OCI-LY1 (cell line): ENCODE data around the gene TDRD5.

Experiments
- H2AFZ ChIP-seq: fragments of 200-600 bp; sonication (generic), shearing (Covaris generic); 2 replicates; pipeline ENCODE4 v1.6.0; 2014; ENCODE audit warnings: antibody characterized with exemption, mild to moderate bottlenecking, low read length
- H3F3A ChIP-seq: fragments of 200-600 bp; sonication (generic), shearing (Covaris generic); 2 replicates; pipeline ENCODE4 v1.6.0; 2014; ENCODE audit warnings: mild to moderate bottlenecking, antibody characterized with exemption, low read length, moderate library complexity; ENCODE audit not compliant: insufficient read depth
- H3K27ac ChIP-seq: fragments of 200-600 bp; sonication (generic); 2 replicates; pipeline ENCODE4 v1.5.1; 2014; ENCODE audit warnings: low read length, mixed run types, mild to moderate bottlenecking, low read depth; ENCODE audit not compliant: poor library complexity, severe bottlenecking
- H3K27me3 ChIP-seq: fragments of 200-600 bp; sonication (generic); 2 replicates; pipeline ENCODE4 v1.6.0; 2014; ENCODE audit warnings: antibody characterized with exemption, mild to moderate bottlenecking, low read length, moderate library complexity; ENCODE audit not compliant: insufficient read depth
- H3K36me3 ChIP-seq: fragments of 200-600 bp; sonication (generic); 2 replicates; pipeline ENCODE4 v1.6.1; 2014; ENCODE audit warnings: mild to moderate bottlenecking, antibody characterized with exemption, low read length, moderate library complexity, mixed read lengths; ENCODE audit not compliant: insufficient read depth
- H3K4me1 ChIP-seq: fragments of 200-600 bp; sonication (generic); 2 replicates; pipeline ENCODE4 v1.5.1; 2014; ENCODE audit warnings: mild to moderate bottlenecking, low read length, moderate library complexity; ENCODE audit not compliant: insufficient read depth, severe bottlenecking
- H3K4me2 ChIP-seq: fragments of 200-600 bp; sonication (generic), shearing (Covaris generic); 2 replicates; pipeline ENCODE4 v1.6.1; 2014; ENCODE audit warnings: low read length
- H3K4me3 ChIP-seq: fragments of 200-600 bp; sonication (generic); 2 replicates; pipeline ENCODE4 v1.5.1; 2014; ENCODE audit warnings: low read length, low read depth, mild to moderate bottlenecking, mixed read lengths; ENCODE audit not compliant: poor library complexity, severe bottlenecking
- H3K79me2 ChIP-seq: fragments of 200-600 bp; shearing (Covaris generic); 2 replicates; pipeline ENCODE4 v1.6.1; 2016; ENCODE audit warnings: mixed run types, low read length, mixed read lengths; ENCODE audit not compliant: insufficient read depth
- H3K9ac ChIP-seq: fragments of 200-600 bp; sonication (generic), shearing (Covaris generic); 2 replicates; pipeline ENCODE4 v1.6.1; 2014; ENCODE audit warnings: mild to moderate bottlenecking, low read length, mixed read lengths
- H3K9me2 ChIP-seq: fragments of 200-600 bp; sonication (generic), shearing (Covaris generic); 2 replicates; pipeline ENCODE4 v1.6.1; 2014; ENCODE audit warnings: low read depth, mild to moderate bottlenecking, low read length, mixed read lengths
- H3K9me3 ChIP-seq: fragments of 200-600 bp; shearing (Covaris generic); 2 replicates; pipeline ENCODE4 v1.6.1; 2014; ENCODE audit warnings: low read length, mixed read lengths
- H4K20me1 ChIP-seq: fragments of 200-600 bp; sonication (generic), shearing (Covaris generic); 2 replicates; pipeline ENCODE4 v1.6.0; 2016; ENCODE audit warnings: mild to moderate bottlenecking, low read length; ENCODE audit not compliant: insufficient read depth
- EZH2 ChIP-seq: fragments of 200-600 bp; sonication (generic), shearing (Covaris generic); IDR thresholded peaks from 2 replicates; pipeline ENCODE4 v1.8.0; 2017; ENCODE audit warnings: borderline replicate concordance, mixed run types, mild to moderate bottlenecking, antibody characterized with exemption, low read length, moderate library complexity, mixed read lengths
- TF ChIP-seq, protein P1 (sequence below): fragments of 200-600 bp; sonication (generic), shearing (Covaris generic); IDR thresholded peaks from 2 replicates; pipeline ENCODE4 v1.5.1; 2017; ENCODE audit warnings: mild to moderate bottlenecking, antibody characterized with exemption, low read length, moderate library complexity, mixed read lengths

The TDRD5 gene

DNA sequence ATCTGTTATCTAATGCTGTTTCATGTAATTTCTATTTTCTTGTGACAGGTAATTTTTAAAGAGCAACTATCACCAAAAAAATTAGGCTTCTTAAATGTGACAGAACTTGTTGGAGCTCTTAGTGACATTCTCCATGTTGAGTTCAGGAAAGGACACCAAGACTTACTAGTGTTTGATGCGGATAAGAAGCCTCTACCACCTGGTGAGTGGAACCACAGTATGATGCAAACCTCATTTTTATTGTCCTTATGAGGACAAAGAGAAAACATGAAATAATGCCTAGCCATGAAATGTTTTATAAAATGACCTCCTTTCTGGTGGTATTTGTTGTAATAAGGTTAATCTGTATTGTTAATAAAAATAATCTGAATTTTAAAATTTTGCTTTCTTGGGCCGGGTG is 39.1 kb downstream of the TDRD5 start:
- Histone ChIP-seq H3K4me1 (no peaks in the 10 kb centered on the region), H3K27ac (no peak overlapping the region), H3K4me2 (no peak overlapping the region), H3F3A (no peaks in the 10 kb centered on the region), H3K36me3 (no peaks in the 10 kb centered on the region), H2AFZ (no peak overlapping the region), H3K9me2 (no peaks in the 10 kb centered on the region), H3K9me3 (no peaks in the 10 kb centered on the region), H3K4me3 (no peak overlapping the region), H3K79me2 (no peaks in the 10 kb centered on the region), H3K9ac (no peak overlapping the region), H3K27me3 (no peaks in the 10 kb centered on the region), H4K20me1 (no peaks in the 10 kb centered on the region)
- TF ChIP-seq, protein P1, sequence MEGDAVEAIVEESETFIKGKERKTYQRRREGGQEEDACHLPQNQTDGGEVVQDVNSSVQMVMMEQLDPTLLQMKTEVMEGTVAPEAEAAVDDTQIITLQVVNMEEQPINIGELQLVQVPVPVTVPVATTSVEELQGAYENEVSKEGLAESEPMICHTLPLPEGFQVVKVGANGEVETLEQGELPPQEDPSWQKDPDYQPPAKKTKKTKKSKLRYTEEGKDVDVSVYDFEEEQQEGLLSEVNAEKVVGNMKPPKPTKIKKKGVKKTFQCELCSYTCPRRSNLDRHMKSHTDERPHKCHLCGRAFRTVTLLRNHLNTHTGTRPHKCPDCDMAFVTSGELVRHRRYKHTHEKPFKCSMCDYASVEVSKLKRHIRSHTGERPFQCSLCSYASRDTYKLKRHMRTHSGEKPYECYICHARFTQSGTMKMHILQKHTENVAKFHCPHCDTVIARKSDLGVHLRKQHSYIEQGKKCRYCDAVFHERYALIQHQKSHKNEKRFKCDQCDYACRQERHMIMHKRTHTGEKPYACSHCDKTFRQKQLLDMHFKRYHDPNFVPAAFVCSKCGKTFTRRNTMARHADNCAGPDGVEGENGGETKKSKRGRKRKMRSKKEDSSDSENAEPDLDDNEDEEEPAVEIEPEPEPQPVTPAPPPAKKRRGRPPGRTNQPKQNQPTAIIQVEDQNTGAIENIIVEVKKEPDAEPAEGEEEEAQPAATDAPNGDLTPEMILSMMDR, result no peak

DNA sequence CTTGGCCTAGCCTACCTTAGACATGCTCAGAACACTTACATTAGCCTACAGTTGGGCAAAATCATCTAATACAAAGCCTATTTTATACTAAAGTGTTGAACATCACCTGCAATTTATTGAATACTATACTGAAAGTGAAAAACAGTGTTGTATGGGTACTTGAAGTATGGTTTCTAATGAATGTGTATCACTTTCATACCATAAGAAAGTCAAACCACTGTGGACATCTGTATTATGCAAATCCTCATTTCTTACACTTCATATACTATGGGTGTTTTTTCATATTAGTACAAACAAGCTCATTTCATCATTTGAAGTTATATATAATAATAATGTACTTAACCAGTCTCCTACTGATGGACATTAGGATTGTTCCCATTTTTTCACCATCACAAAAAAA is 41.2 kb downstream of the TDRD5 start:
- Histone ChIP-seq H3K79me2 (no peaks in the 10 kb centered on the region), H3K27me3 (no peaks in the 10 kb centered on the region), H2AFZ (no peak overlapping the region), H3K9ac (no peak overlapping the region), H3F3A (no peaks in the 10 kb centered on the region), H3K36me3 (no peaks in the 10 kb centered on the region), H3K9me3 (no peaks in the 10 kb centered on the region), H3K27ac (no peak overlapping the region), H3K4me3 (no peak overlapping the region), H3K9me2 (no peaks in the 10 kb centered on the region), H3K4me2 (no peak overlapping the region), H4K20me1 (no peaks in the 10 kb centered on the region), H3K4me1 (no peaks in the 10 kb centered on the region)
- no peak for TF ChIP-seq EZH2
- TF ChIP-seq, protein P1, result no peak

DNA sequence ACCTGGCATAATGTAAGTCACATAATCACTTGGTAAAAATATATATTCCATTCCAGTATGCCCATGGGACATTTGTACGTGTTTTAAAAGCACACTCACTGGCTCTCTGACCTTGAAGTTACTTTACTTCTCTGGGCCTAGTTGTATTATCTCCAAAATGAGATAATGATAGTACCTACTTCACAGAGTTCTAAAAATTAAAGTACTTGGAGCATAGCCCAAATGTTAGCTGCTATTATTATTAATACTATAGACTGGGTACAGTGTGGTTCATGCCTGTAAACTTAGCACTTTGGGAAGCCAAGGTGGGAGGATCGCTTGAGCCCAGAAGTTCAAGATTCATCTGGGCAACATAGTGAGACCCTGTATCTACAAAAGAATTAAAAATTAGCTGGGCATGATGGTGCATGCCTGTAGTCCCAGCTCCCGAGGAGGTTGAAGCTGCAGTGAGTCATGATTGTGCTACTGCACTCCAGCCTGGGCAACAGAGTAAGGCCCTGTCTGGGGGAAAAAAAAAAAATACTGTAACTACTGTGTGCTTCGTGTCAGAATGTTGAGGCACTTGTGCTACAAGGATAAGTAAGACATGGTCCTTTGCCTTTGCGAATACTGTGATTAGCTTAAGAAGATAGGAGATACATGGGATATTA is 45.7 kb downstream of the TDRD5 start:
- no peak overlapping the region for H3K4me2 ChIP-seq
- H3K79me2 ChIP-seq, result no peaks in the 10 kb centered on the region
- H3F3A ChIP-seq, result no peaks in the 10 kb centered on the region
- H3K27me3 ChIP-seq, result no peaks in the 10 kb centered on the region
- H3K4me3 ChIP-seq, result no peak overlapping the region
- H3K9ac ChIP-seq, result no peak overlapping the region
- TF ChIP-seq, protein P1, result no peak
- TF ChIP-seq EZH2, result no peak
- H3K9me3 ChIP-seq, result no peaks in the 10 kb centered on the region
- H3K4me1 ChIP-seq, result no peaks in the 10 kb centered on the region
- H3K27ac ChIP-seq, result no peak overlapping the region
- H4K20me1 ChIP-seq, result no peaks in the 10 kb centered on the region
- H3K9me2 ChIP-seq, result no peaks in the 10 kb centered on the region
- H2AFZ ChIP-seq, result no peak overlapping the region
- no peaks in the 10 kb centered on the region for H3K36me3 ChIP-seq
